A673 (cell line): ENCODE results near the gene KIF11. TPM values are rescaled to one million over a fixed set of nuclear protein-coding genes. Genes with fewer than 3 reads are reported as not detected.

Source experiments
- BruUV-seq: library from RNA; stranded (reverse); fragments of 400-500 nt; replicated peaks from 2 replicates; lab custom pipeline; 2021; lab: Mats Ljungman, UMichigan
- CTCF ChIA-PET: fragments of 300-600 bp; sonication (Branson Sonifier 250); formaldehyde crosslinking; loops from one replicate; lab custom pipeline; 2022; ENCODE audit warnings: antibody characterized with exemption; lab: Charles Lee
- POLR2A ChIA-PET: fragments of 300-600 bp; sonication (Branson Sonifier 250); formaldehyde crosslinking; loops from one replicate; lab custom pipeline; 2022; ENCODE audit warnings: antibody characterized with exemption; ENCODE audit not compliant: low non-redundant PET; lab: Charles Lee
- DNase-seq: peaks from one replicate; pipeline ENCODE4 v3.0.0-alpha.2; 2015; ENCODE audit warnings: low spot score
- H3K27ac ChIP-seq: fragments of 200-600 bp; sonication (generic); 2 replicates; pipeline ENCODE4 v1.5.1; 2016; ENCODE audit warnings: mixed run types, low read depth, mild to moderate bottlenecking, mixed read lengths, antibody characterized with exemption, low read length; ENCODE audit not compliant: poor library complexity, severe bottlenecking
- H3K27me3 ChIP-seq: fragments of 200-600 bp; sonication (generic); replicated peaks from 2 replicates; pipeline ENCODE4 v1.6.1; 2017; ENCODE audit warnings: mixed run types, low read depth, mild to moderate bottlenecking, mixed read lengths, antibody characterized with exemption, low read length; ENCODE audit not compliant: insufficient read depth, poor library complexity
- H3K36me3 ChIP-seq: fragments of 200-600 bp; sonication (generic); 2 replicates; pipeline ENCODE4 v1.6.1; 2016; ENCODE audit warnings: mixed run types, mild to moderate bottlenecking, mixed read lengths, antibody characterized with exemption, low read length; ENCODE audit not compliant: insufficient read depth, poor library complexity, severe bottlenecking
- H3K4me1 ChIP-seq: fragments of 200-600 bp; sonication (generic); 2 replicates; pipeline ENCODE4 v1.6.1; 2017; ENCODE audit warnings: mixed run types, mild to moderate bottlenecking, mixed read lengths, antibody characterized with exemption, low read length; ENCODE audit not compliant: insufficient read depth, poor library complexity, severe bottlenecking
- H3K4me3 ChIP-seq: fragments of 200-600 bp; sonication (generic); 2 replicates; pipeline ENCODE4 v1.5.1; 2016; ENCODE audit warnings: low read depth, mixed run types, mild to moderate bottlenecking, mixed read lengths, low read length; ENCODE audit not compliant: poor library complexity, severe bottlenecking
- H3K9me3 ChIP-seq: fragments of 200-600 bp; sonication (generic); 2 replicates; pipeline ENCODE4 v1.6.1; 2016; ENCODE audit warnings: mixed run types, low read depth, mild to moderate bottlenecking, mixed read lengths, antibody characterized with exemption, low read length; ENCODE audit not compliant: poor library complexity, severe bottlenecking
- CTCF ChIP-seq: fragments of 300-800, 200-600 bp; sonication (generic); conservative IDR thresholded peaks from 2 replicates; pipeline ENCODE4 v1.5.1; 2017; ENCODE audit warnings: low read depth, mild to moderate bottlenecking, antibody characterized with exemption, low read length, moderate library complexity, mixed read lengths
- EZH2 ChIP-seq: fragments of 200-600 bp; sonication (generic); IDR thresholded peaks from 2 replicates; pipeline ENCODE4 v1.6.1; 2017; ENCODE audit warnings: borderline replicate concordance, low read depth, mild to moderate bottlenecking, mixed read lengths, antibody characterized with exemption, low read length; ENCODE audit not compliant: poor library complexity, severe bottlenecking
- intact Hi-C: fragments of 100-400 bp; cut with micrococcal nuclease; formaldehyde crosslinking; loops from one replicate; pipeline ENCODE4 v1.10.0; 2022; ENCODE audit not compliant: unreplicated experiment
- total RNA-seq: library from RNA; stranded (reverse); gene quantifications from 2 replicates; pipeline ENCODE4 v1.2.3, GENCODE V29; 2021

The KIF11 gene
- total RNA-seq, 1 experiment from 2014 or later = 92.0 TPM

GRCh38 chr10:92693534-92693893, 100.6 kb downstream of the KIF11 start:
- ChIA-PET CTCF (no interaction called here), POLR2A (no interaction called here)
- intact Hi-C loops = no loop called here
- Histone ChIP-seq H3K4me1 (peaks cover 7% of the 10 kb centered on the region), H3K9me3 (no peaks in the 10 kb centered on the region), H3K4me3 (no peak overlapping the region), H3K36me3 (peaks cover 4% of the 10 kb centered on the region), H3K27me3 (no peaks in the 10 kb centered on the region), H3K27ac (no peak overlapping the region)
- no TSS peak for BruUV-seq
- TF ChIP-seq CTCF = no peak
- TF ChIP-seq EZH2 = no peak
- DNase-seq = no peak

GRCh38 chr10:92695679-92696605, 103.0 kb downstream of the KIF11 start:
- TF ChIP-seq CTCF = no peak
- no peak for TF ChIP-seq EZH2
- Histone ChIP-seq H3K4me3 (no peak overlapping the region), H3K27ac (no peak overlapping the region), H3K4me1 (peaks cover 12% of the 10 kb centered on the region), H3K9me3 (no peaks in the 10 kb centered on the region), H3K27me3 (no peaks in the 10 kb centered on the region), H3K36me3 (peaks cover 4% of the 10 kb centered on the region)
- DNase-seq = no peak
- POLR2A ChIA-PET = no interaction called here
- CTCF ChIA-PET = no interaction called here
- intact Hi-C loops = loop anchor here (5.0 kb wide), 1 partner anchor 126 kb away; no protein-coding TSS in a partner anchor
- no TSS peak for BruUV-seq

GRCh38 chr10:92696606-92697383, 103.9 kb downstream of the KIF11 start:
- no TSS peak for BruUV-seq
- H3K27me3 ChIP-seq = no peaks in the 10 kb centered on the region
- H3K27ac ChIP-seq = no peak overlapping the region
- no peaks in the 10 kb centered on the region for H3K9me3 ChIP-seq
- H3K36me3 ChIP-seq = peaks cover 4% of the 10 kb centered on the region
- ChIA-PET POLR2A (no interaction called here), CTCF (no interaction called here)
- TF ChIP-seq EZH2 = no peak
- TF ChIP-seq CTCF = no peak
- no peak overlapping the region for H3K4me3 ChIP-seq
- no peak for DNase-seq
- peaks cover 6% of the 10 kb centered on the region for H3K4me1 ChIP-seq
- intact Hi-C loops = loop anchor here (5.0 kb wide), 1 partner anchor 126 kb away; no protein-coding TSS in a partner anchor
